Coronary artery (tissue), 2 donors: ENCODE results near the gene SERINC5.

Experiments used
- DNase-seq: peaks from one replicate; pipeline ENCODE4 v3.0.0-alpha.2; 2017; ENCODE audit warnings: low spot score
- H3K27ac ChIP-seq, 2 donors: fragments of 200-600 bp; sonication (generic); one replicate each; pipeline ENCODE4 v1.5.1; 2016 to 2019
- H3K4me3 ChIP-seq: fragments of 200-600 bp; sonication (generic); 2 replicates; pipeline ENCODE4 v1.5.1; 2016; ENCODE audit warnings: mild to moderate bottlenecking, moderate library complexity
- TF ChIP-seq, protein P1 (sequence below): fragments of 200-600 bp; sonication (generic); IDR thresholded peaks from one replicate; pipeline ENCODE4 v1.5.1; 2019; ENCODE audit warnings: antibody characterized with exemption

Gene SERINC5

DNA sequence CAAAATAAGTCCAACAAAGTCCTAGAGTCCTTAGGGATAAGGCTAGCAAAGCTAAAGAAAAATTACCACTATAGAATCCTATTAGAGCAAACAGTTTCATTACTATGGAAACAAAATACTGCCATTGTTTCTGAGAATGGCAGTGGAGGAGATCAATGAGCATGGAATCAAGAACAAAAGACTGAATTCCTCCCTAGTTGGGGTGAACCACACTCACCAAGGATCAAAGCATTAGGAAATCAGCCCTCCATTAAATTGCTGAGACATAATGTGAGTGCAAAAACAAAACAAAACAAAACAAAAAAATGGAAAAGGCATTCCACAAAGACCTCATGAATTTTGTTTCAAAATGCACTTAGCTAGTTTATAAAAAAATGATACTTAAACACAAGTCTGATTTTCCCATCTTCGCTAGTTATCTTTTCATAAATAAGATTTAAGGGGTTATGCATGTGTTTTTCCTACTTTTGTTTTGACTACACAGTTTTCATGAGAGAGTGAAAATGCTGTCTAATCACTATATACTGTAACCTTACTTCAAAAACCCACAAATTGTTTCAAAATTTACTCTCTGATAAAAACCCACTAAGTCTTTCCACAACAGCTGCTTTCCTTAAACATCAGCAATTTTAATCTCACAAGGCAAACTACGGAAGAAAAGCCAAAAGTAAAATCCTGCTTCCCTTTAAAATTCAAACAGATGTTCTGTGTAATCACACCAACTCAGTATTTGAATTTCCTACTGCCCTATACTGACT, 9.7 kb downstream of the SERINC5 start:
- Histone ChIP-seq H3K27ac (peak overlapping the region in 1 of 2 donors; percentile 33), H3K4me3 (peak overlapping the region; percentile 8)
- DNase-seq, result no peak
- TF ChIP-seq, protein P1, sequence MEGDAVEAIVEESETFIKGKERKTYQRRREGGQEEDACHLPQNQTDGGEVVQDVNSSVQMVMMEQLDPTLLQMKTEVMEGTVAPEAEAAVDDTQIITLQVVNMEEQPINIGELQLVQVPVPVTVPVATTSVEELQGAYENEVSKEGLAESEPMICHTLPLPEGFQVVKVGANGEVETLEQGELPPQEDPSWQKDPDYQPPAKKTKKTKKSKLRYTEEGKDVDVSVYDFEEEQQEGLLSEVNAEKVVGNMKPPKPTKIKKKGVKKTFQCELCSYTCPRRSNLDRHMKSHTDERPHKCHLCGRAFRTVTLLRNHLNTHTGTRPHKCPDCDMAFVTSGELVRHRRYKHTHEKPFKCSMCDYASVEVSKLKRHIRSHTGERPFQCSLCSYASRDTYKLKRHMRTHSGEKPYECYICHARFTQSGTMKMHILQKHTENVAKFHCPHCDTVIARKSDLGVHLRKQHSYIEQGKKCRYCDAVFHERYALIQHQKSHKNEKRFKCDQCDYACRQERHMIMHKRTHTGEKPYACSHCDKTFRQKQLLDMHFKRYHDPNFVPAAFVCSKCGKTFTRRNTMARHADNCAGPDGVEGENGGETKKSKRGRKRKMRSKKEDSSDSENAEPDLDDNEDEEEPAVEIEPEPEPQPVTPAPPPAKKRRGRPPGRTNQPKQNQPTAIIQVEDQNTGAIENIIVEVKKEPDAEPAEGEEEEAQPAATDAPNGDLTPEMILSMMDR, result no peak

DNA sequence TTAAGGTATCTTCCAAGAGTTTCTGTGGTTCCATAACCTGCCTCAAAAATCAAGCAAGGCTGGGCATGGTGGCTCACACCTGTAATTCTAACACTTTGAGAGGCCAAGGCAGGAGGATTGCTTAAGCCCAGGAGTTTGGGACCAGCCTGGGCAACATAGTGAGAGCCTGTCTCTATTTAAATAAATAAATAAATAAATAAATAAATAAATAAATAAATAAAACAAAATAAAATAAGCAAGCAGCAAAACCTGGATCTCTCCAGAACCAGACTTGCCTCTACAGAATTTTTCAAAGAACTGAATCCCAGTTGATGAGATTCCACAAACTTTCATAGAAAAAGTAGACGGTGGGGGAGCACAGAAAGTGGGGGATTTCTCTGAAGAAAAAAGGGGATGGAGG, 12.3 kb downstream of the SERINC5 start:
- Histone ChIP-seq H3K27ac (no peak overlapping the region), H3K4me3 (no peak overlapping the region)
- TF ChIP-seq, protein P1, result no peak
- no peak for DNase-seq

DNA sequence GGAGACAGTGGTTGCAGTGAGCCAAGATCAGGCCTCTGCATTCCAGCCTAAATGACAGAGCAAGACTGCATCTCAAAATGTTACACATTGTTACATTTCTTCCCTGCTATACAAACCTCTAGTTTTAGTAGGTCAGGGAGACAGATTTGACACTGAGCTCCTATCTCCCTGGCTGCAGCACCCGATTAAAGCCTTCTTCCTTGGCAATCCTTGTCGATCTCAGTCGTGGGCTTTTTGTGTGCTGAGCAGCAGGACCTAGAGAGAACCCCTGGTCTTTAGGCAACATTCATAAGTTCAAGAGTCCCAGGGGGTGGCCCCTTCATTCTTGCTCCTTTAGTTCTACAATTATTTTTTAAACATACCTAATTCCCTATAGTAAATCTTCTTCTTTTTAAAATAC, 13.0 kb downstream of the SERINC5 start:
- Histone ChIP-seq H3K27ac (no peak overlapping the region), H3K4me3 (no peak overlapping the region)
- DNase-seq, result no peak
- TF ChIP-seq, protein P1, result no peak

DNA sequence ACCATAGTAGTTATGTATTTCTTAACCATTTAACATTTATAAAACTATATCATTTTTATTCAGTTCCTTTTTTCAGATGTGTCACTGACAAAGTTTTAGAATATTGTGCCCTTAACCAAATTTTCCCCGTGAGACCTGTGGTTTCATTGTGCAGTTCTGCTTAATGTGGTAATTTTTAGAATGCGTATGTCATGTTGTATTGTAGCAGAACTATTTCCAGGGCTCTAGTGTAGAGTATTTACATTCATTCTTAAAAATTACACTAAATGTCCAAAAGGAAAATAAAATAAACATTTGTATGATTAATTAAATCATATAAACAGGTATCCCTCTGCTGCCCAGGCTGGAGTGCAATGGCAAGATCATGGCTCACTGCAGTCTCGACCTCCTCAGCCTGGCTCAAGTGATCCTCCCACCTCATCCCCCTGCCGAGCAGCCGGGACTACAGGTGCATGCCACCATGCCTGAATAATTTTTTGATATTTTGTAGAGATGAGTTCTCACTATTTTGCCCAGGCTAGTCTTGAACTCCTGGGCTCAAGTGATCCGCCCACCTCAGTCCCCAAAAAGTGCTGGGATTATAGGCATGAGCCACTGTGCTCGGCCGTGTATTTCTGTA, 15.4 kb downstream of the SERINC5 start:
- no peak for DNase-seq
- no peak overlapping the region for H3K27ac ChIP-seq

DNA sequence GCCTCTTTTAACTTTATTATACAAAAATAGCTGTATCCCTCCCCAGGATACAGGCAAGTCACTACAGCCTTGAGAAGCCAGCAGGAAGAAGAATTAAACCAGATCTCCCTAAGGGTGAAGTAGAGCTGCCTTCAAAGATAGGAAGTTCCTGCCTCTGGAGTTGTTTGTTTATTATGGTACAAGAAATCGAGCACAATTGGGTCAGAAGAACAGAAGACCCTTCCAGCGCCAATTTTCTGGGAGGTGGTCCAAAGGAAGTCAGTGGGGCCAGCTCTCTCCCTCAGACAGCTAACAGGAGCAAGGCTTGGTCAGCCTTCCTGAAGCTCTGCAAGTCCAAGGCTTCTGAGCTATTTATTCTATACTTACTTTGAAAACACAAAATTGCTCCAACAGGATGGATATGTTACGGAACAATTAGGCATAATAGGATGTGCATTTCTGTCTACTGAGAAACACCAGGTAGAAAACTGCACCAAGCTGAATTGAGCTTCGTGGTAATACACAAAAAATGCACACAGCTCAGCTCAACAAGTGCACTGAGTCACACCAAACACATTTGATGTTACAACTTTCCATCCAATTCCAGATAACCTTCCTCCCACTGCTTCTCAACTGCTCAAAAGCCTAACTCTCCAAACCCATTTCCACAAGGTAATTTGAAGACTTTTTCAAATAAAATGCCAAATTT, 16.0 kb downstream of the SERINC5 start:
- DNase-seq, result no peak

More for the DNA sequence above, 15.4 kb downstream of the SERINC5 start:
- no peak overlapping the region for H3K4me3 ChIP-seq
- TF ChIP-seq, protein P1, result no peak

DNA sequence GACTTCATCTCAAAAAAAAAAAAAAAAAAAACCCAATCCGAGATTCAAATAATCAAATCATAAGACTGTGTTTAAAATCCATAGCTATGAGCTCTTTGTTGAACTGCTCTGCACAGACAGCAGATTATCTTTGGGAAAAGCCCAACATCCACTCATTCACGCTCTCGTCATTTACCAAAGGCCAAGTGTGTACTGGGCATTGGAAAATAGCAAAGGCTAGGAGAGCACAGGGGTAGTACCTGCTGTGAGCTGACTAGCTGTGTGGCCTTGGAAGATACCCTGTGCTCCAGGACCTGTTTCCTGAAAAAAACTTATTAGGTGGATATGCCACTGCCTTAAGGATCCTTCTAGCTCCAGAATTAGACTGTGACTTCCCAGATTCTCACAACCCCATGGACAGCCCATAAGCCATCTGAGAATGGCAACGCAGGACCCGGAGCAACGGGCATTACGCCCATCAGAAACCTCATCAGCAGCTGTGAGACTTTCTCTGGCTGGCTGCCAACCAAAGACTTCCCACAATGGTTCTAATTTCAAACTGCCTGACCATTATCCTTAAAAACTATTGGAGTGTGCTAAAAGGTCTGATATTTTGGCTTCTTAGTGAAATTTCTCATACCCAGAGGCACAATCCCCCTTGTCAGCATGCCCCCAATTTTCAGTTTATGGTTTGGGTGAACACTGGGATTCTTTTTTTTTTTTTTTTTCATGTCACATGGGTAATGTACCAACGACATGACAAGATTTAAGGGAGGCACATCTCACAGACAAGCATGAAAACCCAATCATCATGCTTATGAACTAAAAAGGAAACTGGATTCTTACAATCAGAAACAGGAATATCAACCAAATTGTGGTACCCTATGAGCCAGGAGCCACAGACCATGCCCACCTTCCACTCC, 16.8 kb downstream of the SERINC5 start:
- DNase-seq, result no peak
- Histone ChIP-seq H3K4me3 (peak overlapping the region; percentile 33), H3K27ac (no peak overlapping the region)
- TF ChIP-seq, protein P1, result no peak

More for the DNA sequence above, 16.0 kb downstream of the SERINC5 start:
- Histone ChIP-seq H3K4me3 (no peak overlapping the region), H3K27ac (no peak overlapping the region)
- TF ChIP-seq, protein P1, result no peak
